Activated CD8-positive, alpha-beta T cell treated with anti-CD3 and anti-CD28 coated beads for 36 hours (primary cell): ENCODE measurements around the gene G6PD. TPM values are rescaled to one million over a fixed set of nuclear protein-coding genes. Genes with fewer than 3 reads are reported as not detected.
"Not testable (repeated sequence)": the region's sequence is repeated elsewhere in the genome, so short reads cannot be mapped to it uniquely, and the experiment has no call there.

ENCODE experiments used
- ATAC-seq: fragments of 200-7000 bp; cut with Tn5 transposase; one replicate; pipeline ENCODE4 v1.10.0; 2021; ENCODE audit warnings: mild to moderate bottlenecking, moderate library complexity
- CTCF ChIA-PET: fragments of 350-600 bp; sonication (Branson Sonifier 250); formaldehyde crosslinking; loops from one replicate; lab custom pipeline; 2021; ENCODE audit warnings: antibody characterized with exemption; lab: Charles Lee
- POLR2A ChIA-PET: fragments of 350-600 bp; sonication (Branson Sonifier 250); formaldehyde crosslinking; loops from one replicate; lab custom pipeline; 2021; ENCODE audit warnings: antibody characterized with exemption; lab: Charles Lee
- DNase-seq: peaks from one replicate; pipeline ENCODE4 v3.0.0-alpha.2; 2020
- H3K27ac Mint-ChIP-seq: one replicate; pipeline ENCODE4 v1.8.0; 2021; ENCODE audit warnings: mild to moderate bottlenecking, mixed read lengths
- H3K27me3 Mint-ChIP-seq: one replicate; pipeline ENCODE4 v1.8.0; 2021; ENCODE audit warnings: mixed read lengths
- H3K36me3 Mint-ChIP-seq: one replicate; pipeline ENCODE4 v1.8.0; 2021; ENCODE audit warnings: low read depth, mixed read lengths
- H3K4me1 Mint-ChIP-seq: one replicate; pipeline ENCODE4 v1.8.0; 2021; ENCODE audit warnings: low read depth, mixed read lengths
- H3K4me3 Mint-ChIP-seq: one replicate; pipeline ENCODE4 v1.8.0; 2021; ENCODE audit warnings: mild to moderate bottlenecking, moderate library complexity, mixed read lengths
- H3K9me3 Mint-ChIP-seq: one replicate; pipeline ENCODE4 v1.8.0; 2021; ENCODE audit warnings: mixed read lengths
- CTCF ChIP-seq: fragments of 200-600 bp; IDR thresholded peaks from one replicate; pipeline ENCODE4 v1.8.0; 2022; ENCODE audit warnings: antibody characterized with exemption, mild to moderate bottlenecking
- intact Hi-C: fragments of 100-400 bp; cut with micrococcal nuclease; formaldehyde crosslinking; loops from one replicate; pipeline ENCODE4 v1.10.0; 2022
- total RNA-seq, 2 experiments: library from RNA; stranded (reverse); gene quantifications; one replicate each; pipeline ENCODE4 v1.2.3, GENCODE V29; 2021

G6PD gene
- total RNA-seq, 2 experiments from 2014 or later = 88.4 to 92.5 TPM

DNA sequence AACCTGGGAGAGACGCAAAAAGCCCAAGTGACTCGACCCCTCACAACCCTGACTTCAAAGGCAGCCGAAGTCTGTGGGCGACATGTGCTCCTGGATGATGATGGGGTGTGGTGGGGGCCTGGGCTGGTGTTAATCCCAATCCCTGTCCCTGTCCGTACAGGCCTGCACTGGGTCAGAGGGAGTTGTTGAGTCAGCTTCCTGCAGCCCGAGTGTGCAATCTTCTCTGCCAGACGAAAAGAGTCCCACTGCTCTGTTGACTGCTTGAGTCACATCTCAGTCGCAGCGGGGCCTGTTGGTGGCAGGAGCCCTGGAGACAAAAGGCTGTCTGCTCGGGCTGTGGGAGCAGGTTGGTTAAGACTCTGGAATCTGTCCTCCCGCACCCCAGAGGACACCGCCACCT, 40.9 kb downstream of the G6PD start:
- CTCF ChIA-PET = no interaction called here
- no peak for TF ChIP-seq CTCF
- H3K4me3 Mint-ChIP-seq = no peak overlapping the region
- H3K27ac Mint-ChIP-seq = no peak overlapping the region
- H3K9me3 Mint-ChIP-seq = no peaks in the 10 kb centered on the region
- DNase-seq (no peak), ATAC-seq (no peak)
- H3K27me3 Mint-ChIP-seq = no peaks in the 10 kb centered on the region
- H3K36me3 Mint-ChIP-seq = peaks cover 16% of the 10 kb centered on the region
- H3K4me1 Mint-ChIP-seq = peaks cover 5% of the 10 kb centered on the region
- intact Hi-C loops = no loop called here
- POLR2A ChIA-PET = interaction anchor here (1.1 kb wide), 1 partner anchor 21 kb away, joined by 3 read pairs; no protein-coding TSS in a partner anchor

DNA sequence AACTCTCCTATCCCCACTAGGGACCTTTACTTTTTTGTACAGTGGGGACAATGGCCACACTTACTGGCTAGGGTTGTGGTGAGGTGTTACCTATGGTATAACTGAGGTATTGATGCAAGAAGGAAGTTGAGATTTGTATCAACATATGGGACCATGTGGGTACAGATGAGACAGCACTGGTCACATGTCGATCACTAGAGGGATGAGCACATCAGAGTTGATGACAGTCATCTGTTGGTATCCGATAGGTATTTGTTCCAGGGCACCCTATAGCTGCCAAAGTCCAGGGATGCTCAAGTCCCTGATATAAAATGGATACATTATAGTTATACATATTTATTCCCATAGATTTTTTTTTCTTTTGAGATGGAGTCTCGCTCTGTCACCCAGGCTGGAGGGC, 43.7 kb downstream of the G6PD start:
- H3K4me3 Mint-ChIP-seq = no peak overlapping the region
- DNase-seq (no peak), ATAC-seq (no peak)
- intact Hi-C loops = no loop called here
- no peaks in the 10 kb centered on the region for H3K27me3 Mint-ChIP-seq
- no peak for TF ChIP-seq CTCF
- H3K36me3 Mint-ChIP-seq = peaks cover 3% of the 10 kb centered on the region
- ChIA-PET POLR2A (no interaction called here), CTCF (no interaction called here)
- no peak overlapping the region for H3K27ac Mint-ChIP-seq
- H3K9me3 Mint-ChIP-seq = no peaks in the 10 kb centered on the region
- H3K4me1 Mint-ChIP-seq = no peaks in the 10 kb centered on the region

DNA sequence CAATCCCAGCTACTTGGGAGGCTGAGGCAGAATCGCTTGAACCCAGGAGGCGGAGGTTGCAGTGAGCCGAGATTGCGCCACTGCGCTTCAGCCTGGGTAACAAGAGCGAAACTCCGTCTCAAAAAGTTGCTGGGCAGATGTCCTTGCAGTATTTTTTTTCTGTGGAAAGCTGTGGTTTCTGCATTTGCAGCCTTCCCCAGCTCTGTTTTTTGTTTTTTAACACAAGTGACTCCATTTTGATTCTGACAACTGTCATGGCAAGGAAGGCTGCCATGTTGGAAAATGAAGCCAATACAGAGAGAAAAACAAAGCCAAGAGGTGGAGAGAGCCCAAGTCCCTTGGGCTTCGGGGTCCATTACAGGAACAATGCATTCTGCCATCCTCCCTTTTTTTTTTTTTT, 44.5 kb downstream of the G6PD start:
- Mint-ChIP-seq H3K36me3 (peaks cover 3% of the 10 kb centered on the region), H3K4me3 (no peak overlapping the region), H3K27ac (no peak overlapping the region), H3K27me3 (no peaks in the 10 kb centered on the region), H3K4me1 (no peaks in the 10 kb centered on the region), H3K9me3 (no peaks in the 10 kb centered on the region)
- intact Hi-C loops = no loop called here
- ATAC-seq (no peak), DNase-seq (no peak)
- TF ChIP-seq CTCF = no peak
- ChIA-PET CTCF (no interaction called here), POLR2A (no interaction called here)

GRCh38 chrX:154501423-154501822, 45.2 kb downstream of the G6PD start:
- CTCF ChIA-PET, POLR2A ChIA-PET, intact Hi-C loops: not testable (repeated sequence)

GRCh38 chrX:154496591-154497137, 50.0 kb downstream of the G6PD start:
- H3K27ac Mint-ChIP-seq, H3K4me3 Mint-ChIP-seq, ATAC-seq, H3K9me3 Mint-ChIP-seq, POLR2A ChIA-PET, H3K27me3 Mint-ChIP-seq, DNase-seq, intact Hi-C loops, H3K4me1 Mint-ChIP-seq, H3K36me3 Mint-ChIP-seq, CTCF ChIA-PET: not testable (repeated sequence)

More at GRCh38 chrX:154501423-154501822, 45.2 kb downstream of the G6PD start:
- not testable (repeated sequence) for ATAC-seq, H3K27ac Mint-ChIP-seq, H3K9me3 Mint-ChIP-seq, H3K4me3 Mint-ChIP-seq, H3K4me1 Mint-ChIP-seq, H3K36me3 Mint-ChIP-seq, DNase-seq, H3K27me3 Mint-ChIP-seq

DNA sequence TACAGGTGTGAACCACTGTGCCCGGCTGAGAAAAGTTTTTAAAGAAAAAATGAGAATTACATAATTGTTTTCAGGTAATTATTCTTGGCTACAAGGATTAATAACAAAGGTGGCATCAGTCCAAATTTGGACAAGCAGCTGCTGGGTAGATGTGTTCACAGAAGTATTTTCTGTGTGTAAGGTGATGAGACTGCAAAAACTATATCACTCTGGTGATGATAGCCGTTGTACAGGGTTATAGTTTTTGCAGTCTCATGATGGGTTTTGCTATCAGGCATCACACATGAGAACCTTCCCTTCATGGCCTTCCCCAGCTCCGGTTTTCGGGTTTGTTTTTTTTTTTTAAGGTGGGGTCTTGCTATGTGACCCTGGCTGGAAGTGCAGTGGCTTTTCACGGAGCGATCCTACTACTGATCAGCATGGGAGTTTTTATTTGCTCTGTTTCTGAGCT, 51.1 kb downstream of the G6PD start:
- H3K4me3 Mint-ChIP-seq = no peak overlapping the region
- ATAC-seq (no peak), DNase-seq (no peak)
- no peak for TF ChIP-seq CTCF
- H3K4me1 Mint-ChIP-seq = peaks cover 4% of the 10 kb centered on the region
- intact Hi-C loops = no loop called here
- H3K27me3 Mint-ChIP-seq = no peaks in the 10 kb centered on the region
- ChIA-PET POLR2A (interaction anchor here (0.9 kb wide), 1 partner anchor 18 kb away, joined by 3 read pairs; no protein-coding TSS in a partner anchor), CTCF (no interaction called here)
- no peaks in the 10 kb centered on the region for H3K36me3 Mint-ChIP-seq
- no peak overlapping the region for H3K27ac Mint-ChIP-seq
- H3K9me3 Mint-ChIP-seq = no peaks in the 10 kb centered on the region
